ENCODE results near the gene DPM1.

DPM1 gene

GRCh38 chr20:50911030-50911429 lies 47.3 kb downstream of the DPM1 start:
- no peak overlapping the region for H3K4me3 ChIP-seq

GRCh38 chr20:50909413-50909812 lies 48.9 kb downstream of the DPM1 start:
- no peak overlapping the region for H3K27ac ChIP-seq
- no peak overlapping the region for H3K4me3 ChIP-seq

More at GRCh38 chr20:50911030-50911429, 47.3 kb downstream of the DPM1 start:
- peak overlapping the region in 3 of 21 experiments; percentile 15 to 47 (median 33) for H3K27ac ChIP-seq

GRCh38 chr20:50904067-50904570 lies 54.2 kb downstream of the DPM1 start:
- no peak overlapping the region for H3K4me3 ChIP-seq
- H3K27ac ChIP-seq, result no peak overlapping the region

GRCh38 chr20:50903353-50904051 lies 54.8 kb downstream of the DPM1 start:
- Histone ChIP-seq H3K4me3 (no peak overlapping the region), H3K27ac (peak overlapping the region in 1 of 21 experiments; percentile 13)

- H3K4me3 ChIP-seq, result no peak overlapping the region
- H3K27ac ChIP-seq, result no peak overlapping the region
These were observed 57.0 kb downstream of the DPM1 start for GRCh38 chr20:50901301-50901700.

GRCh38 chr20:50900261-50900660 lies 58.1 kb downstream of the DPM1 start:
- Histone ChIP-seq H3K27ac (no peak overlapping the region), H3K4me3 (no peak overlapping the region)

- H3K4me3 ChIP-seq, result no peak overlapping the region
- no peak overlapping the region for H3K27ac ChIP-seq
These were observed 59.9 kb downstream of the DPM1 start for GRCh38 chr20:50898475-50898874.

- Histone ChIP-seq H3K4me3 (no peak overlapping the region), H3K27ac (no peak overlapping the region)
These were observed 63.1 kb downstream of the DPM1 start for GRCh38 chr20:50895111-50895830.

- H3K27ac ChIP-seq, result no peak overlapping the region
These were observed 64.7 kb downstream of the DPM1 start for GRCh38 chr20:50893620-50894019.

GRCh38 chr20:50892394-50892793 lies 65.9 kb downstream of the DPM1 start:
- Histone ChIP-seq H3K4me3 (no peak overlapping the region), H3K27ac (no peak overlapping the region)

More at GRCh38 chr20:50893620-50894019, 64.7 kb downstream of the DPM1 start:
- no peak overlapping the region for H3K4me3 ChIP-seq

GRCh38 chr20:50891138-50891537 lies 67.2 kb downstream of the DPM1 start:
- no peak overlapping the region for H3K4me3 ChIP-seq
- no peak overlapping the region for H3K27ac ChIP-seq

GRCh38 chr20:50887576-50887975 lies 70.8 kb downstream of the DPM1 start:
- Histone ChIP-seq H3K27ac (no peak overlapping the region), H3K4me3 (no peak overlapping the region)

GRCh38 chr20:50886184-50886790 lies 72.0 kb downstream of the DPM1 start:
- Histone ChIP-seq H3K27ac (no peak overlapping the region), H3K4me3 (no peak overlapping the region)

- Histone ChIP-seq H3K27ac (no peak overlapping the region), H3K4me3 (no peak overlapping the region)
These were observed 72.6 kb downstream of the DPM1 start for GRCh38 chr20:50885781-50886180.

- no peak overlapping the region for H3K4me3 ChIP-seq
These were observed 73.3 kb downstream of the DPM1 start for GRCh38 chr20:50885068-50885467.

More at GRCh38 chr20:50885068-50885467, 73.3 kb downstream of the DPM1 start:
- H3K27ac ChIP-seq, result no peak overlapping the region
